DND-41 (cell line): ENCODE results near the gene OTOP3.

Experiments used
- EZH2 ChIP-seq: IDR thresholded peaks from 3 replicates; pipeline ENCODE4 v1.6.1; 2012; ENCODE audit warnings: borderline replicate concordance, low read depth, mild to moderate bottlenecking, moderate library complexity, low read length, inconsistent platforms; ENCODE audit not compliant: severe bottlenecking
- TF ChIP-seq, protein P1 (sequence below): IDR thresholded peaks from 2 replicates; pipeline ENCODE4 v1.5.1; 2012; ENCODE audit warnings: borderline replicate concordance, low read length, moderate library complexity, mild to moderate bottlenecking; ENCODE audit not compliant: poor library complexity, severe bottlenecking; ENCODE audit errors: extremely low read depth

DNA sequence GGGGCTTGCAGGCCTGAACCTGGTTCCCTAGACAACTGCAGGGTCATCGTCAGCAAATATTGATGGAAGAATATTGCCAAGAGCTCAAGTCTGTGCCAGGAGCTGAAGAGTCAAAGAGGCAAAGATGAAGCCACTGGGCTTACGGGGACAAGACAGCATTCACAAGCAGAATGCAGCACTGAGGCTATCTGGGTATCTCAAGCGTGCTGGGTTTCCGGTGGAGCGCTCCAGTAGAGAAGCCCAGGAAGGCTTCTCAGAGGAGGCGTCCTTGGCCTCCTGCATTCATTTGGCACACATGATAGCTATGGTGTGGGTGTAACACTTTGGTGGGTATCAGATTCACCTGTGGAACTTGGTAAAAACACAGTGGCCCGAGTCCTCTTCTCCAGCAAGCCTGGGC lies 45.1 kb upstream of the OTOP3 start:
- TF ChIP-seq, protein P1, sequence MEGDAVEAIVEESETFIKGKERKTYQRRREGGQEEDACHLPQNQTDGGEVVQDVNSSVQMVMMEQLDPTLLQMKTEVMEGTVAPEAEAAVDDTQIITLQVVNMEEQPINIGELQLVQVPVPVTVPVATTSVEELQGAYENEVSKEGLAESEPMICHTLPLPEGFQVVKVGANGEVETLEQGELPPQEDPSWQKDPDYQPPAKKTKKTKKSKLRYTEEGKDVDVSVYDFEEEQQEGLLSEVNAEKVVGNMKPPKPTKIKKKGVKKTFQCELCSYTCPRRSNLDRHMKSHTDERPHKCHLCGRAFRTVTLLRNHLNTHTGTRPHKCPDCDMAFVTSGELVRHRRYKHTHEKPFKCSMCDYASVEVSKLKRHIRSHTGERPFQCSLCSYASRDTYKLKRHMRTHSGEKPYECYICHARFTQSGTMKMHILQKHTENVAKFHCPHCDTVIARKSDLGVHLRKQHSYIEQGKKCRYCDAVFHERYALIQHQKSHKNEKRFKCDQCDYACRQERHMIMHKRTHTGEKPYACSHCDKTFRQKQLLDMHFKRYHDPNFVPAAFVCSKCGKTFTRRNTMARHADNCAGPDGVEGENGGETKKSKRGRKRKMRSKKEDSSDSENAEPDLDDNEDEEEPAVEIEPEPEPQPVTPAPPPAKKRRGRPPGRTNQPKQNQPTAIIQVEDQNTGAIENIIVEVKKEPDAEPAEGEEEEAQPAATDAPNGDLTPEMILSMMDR, result no peak
- no peak for TF ChIP-seq EZH2
